GM21423 (cell line): ENCODE measurements around the gene RHEBL1.

Source experiments
- ATAC-seq: cut with Tn5 transposase; IDR thresholded peaks from one replicate; pipeline ENCODE4 v1.9.1; 2021; ENCODE audit warnings: mild to moderate bottlenecking, moderate library complexity; ENCODE audit not compliant: unreplicated experiment

The RHEBL1 gene

GRCh38 chr12:49022558-49023178, 47.1 kb downstream of the RHEBL1 start:
- ATAC-seq = no peak

- ATAC-seq = no peak
Measured at GRCh38 chr12:49021292-49021915, 48.4 kb downstream of the RHEBL1 start.

GRCh38 chr12:49020441-49020840, 49.3 kb downstream of the RHEBL1 start:
- ATAC-seq = no peak

DNA sequence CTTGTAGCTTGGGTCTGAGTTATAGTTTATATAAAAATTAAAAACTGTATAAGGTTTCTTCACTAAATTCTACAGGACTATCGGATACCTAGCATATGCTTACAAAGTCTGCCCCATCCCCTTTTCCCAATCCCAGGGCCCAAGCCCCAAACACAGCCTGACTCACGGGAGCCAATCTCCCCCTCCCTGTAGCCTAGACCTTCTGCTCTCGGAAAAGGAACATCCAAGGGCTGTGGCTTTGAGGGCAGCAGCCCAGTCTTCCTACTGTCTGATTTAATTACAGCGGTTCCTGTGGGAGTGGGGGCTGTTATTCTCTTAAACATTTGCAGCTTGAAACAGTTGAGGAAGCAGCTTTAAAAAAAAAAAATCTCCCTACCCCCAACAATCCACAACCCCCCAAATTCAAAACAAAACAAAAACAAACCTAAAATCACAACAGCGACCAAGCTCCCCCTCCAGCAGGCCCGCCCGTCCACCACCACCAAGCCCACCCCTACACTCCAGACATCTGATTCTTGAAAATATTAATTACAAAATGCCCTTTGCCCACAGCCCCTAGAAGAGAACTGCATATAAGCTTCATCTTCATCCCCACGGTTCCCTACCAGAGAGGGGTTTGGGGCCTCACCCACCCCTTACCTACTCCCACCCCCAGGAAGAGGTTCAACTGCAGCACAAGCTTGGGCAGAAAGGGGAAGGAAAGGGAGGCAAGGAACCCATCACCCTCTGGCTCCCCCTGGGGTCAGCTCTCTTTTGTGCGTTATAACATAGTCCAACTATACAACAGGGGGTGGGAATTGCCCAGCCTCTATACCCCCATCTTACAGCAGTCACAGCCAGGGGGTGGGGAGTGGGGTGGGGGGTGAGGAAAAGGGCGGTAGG, 50.1 kb downstream of the RHEBL1 start:
- ATAC-seq = no peak

DNA sequence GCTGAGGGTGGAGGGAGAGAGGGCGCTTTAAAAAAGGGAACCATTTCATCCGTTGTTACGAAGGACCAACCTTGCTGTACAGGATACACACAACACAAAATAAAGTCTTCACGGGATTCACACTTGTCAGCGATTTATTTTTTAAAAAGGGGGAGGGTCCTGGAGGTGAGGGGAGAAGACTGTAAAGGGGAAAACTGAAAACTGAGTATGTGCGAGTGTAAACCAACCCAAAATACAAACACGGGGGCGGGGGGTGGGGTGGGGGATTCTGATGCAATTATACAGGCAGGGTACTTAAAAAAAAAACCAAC, 50.7 kb downstream of the RHEBL1 start:
- ATAC-seq = peak; percentile 24

DNA sequence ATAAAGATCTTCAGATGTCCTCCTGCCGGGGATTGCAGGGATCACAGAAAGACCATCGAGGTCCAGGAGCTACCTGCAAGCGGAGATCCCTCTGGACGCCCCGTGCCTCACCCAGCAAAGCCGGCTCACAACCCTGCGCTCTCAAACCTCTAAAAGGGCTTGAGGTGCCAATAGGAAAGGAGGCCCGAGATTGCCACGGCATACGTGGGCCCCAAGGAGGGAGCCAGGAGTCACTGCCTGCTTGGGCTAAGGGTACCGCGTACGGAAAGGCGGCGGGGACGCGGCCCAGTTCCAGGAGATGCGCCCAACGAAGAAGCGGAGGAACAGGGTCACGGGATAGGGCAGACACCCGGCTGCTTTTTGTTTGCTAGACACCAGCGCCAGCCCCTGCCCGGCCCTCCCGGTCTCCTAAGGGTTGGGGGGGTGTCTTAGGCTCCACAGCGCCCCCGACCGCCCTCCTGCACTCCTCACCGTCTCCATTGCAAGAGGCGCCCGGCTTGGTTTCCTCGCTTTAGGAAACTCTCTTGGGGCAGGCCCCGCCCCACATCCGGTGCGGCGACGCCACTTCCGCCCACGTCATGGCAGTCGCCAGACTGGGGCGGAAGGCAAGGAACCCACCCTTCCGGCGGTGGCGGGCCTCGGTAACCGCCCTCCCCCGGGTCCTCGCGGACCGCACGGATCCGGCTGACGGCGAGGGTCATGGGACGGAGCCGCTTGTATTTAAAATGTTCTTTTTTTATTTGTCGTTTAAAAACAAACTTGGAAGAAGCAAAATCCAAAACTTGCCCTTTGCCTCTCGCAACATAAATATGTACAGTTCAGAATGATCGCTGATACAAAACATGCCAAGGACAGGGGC, 51.3 kb downstream of the RHEBL1 start, which contains the start of gene PRKAG1:
PRKAG1 (minus strand) TSS at position 516 of the 859 bp plus-strand sequence; CDS start at position 480, 36 bp downstream.
- peak; percentile 89 for ATAC-seq

- ATAC-seq = no peak
Measured at GRCh38 chr12:49017891-49018260, 51.9 kb downstream of the RHEBL1 start.

- no peak for ATAC-seq
Measured at GRCh38 chr12:49015196-49015595, 54.6 kb downstream of the RHEBL1 start.
